ENCODE results near the gene PDE6H.

- TF ChIP-seq CTCF (optimal IDR thresholded peaks at IDR 0.05 in 1 of 3, IDR thresholded peaks at IDR 0.05 in 1 of 3, conservative IDR thresholded peaks at IDR 0.05 in 1 of 3; ENCODE audit: extremely low read depth in 1 of 3, insufficient read depth in 2 of 3, low read length in 3 of 3): no peak
- TF ChIP-seq EZH2 (IDR thresholded peaks at IDR 0.05; ENCODE audit: low read length): no peak
Measured at GRCh38 chr12:14982562-14982961, 9.7 kb downstream of the PDE6H start.

All from keratinocyte (primary cell).